HepG2 (cell line): ENCODE measurements around the gene AKAP8L. TPM values are rescaled to one million over a fixed set of nuclear protein-coding genes. Genes with fewer than 3 reads are reported as not detected.

Experiments used
- CEBPB ChIP-seq: IDR thresholded peaks from 2 replicates; pipeline ENCODE4 v1.6.1; 2011; ENCODE audit warnings: low read depth, low read length, improper control_type of control experiment, borderline replicate concordance
- DDIT3 ChIP-seq: sonication (generic); formaldehyde crosslinking; IDR thresholded peaks from 2 replicates; pipeline ENCODE4 v1.4.0; 2020; ENCODE audit warnings: mild to moderate bottlenecking, missing genetic modification reagents
- DR1 ChIP-seq: sonication (generic); formaldehyde crosslinking; IDR thresholded peaks from 2 replicates; pipeline ENCODE4 v1.8.0; 2021; ENCODE audit warnings: mild to moderate bottlenecking, missing genetic modification reagents, inconsistent platforms
- DZIP1 ChIP-seq: sonication (generic); formaldehyde crosslinking; IDR thresholded peaks from 2 replicates; pipeline ENCODE4 v1.5.0; 2020; ENCODE audit warnings: mild to moderate bottlenecking, missing genetic modification reagents
- FOXJ3 ChIP-seq: sonication (generic); formaldehyde crosslinking; IDR thresholded peaks from 2 replicates; pipeline ENCODE4 v1.4.0; 2020; ENCODE audit warnings: missing genetic modification reagents, mild to moderate bottlenecking, borderline replicate concordance
- GATAD1 ChIP-seq: IDR thresholded peaks from 2 replicates; pipeline ENCODE4 v1.6.1; 2016; ENCODE audit warnings: missing genetic modification reagents, missing compliant biosample characterization
- KDM6A ChIP-seq: IDR thresholded peaks from 2 replicates; pipeline ENCODE4 v1.6.1; 2016; ENCODE audit warnings: low read depth
- KMT2B ChIP-seq: IDR thresholded peaks from 2 replicates; pipeline ENCODE4 v1.6.1; 2016; ENCODE audit warnings: missing genetic modification reagents, missing compliant biosample characterization
- MTERF4 ChIP-seq: sonication (generic); formaldehyde crosslinking; IDR thresholded peaks from 2 replicates; pipeline ENCODE4 v1.8.0; 2023; ENCODE audit warnings: mild to moderate bottlenecking, missing genetic modification reagents
- PBX2 ChIP-seq: IDR thresholded peaks from 2 replicates; pipeline ENCODE4 v1.6.1; 2016; ENCODE audit warnings: control low read depth
- POLR2AphosphoS5 ChIP-seq: IDR thresholded peaks from 2 replicates; pipeline ENCODE4 v1.6.1; 2012; ENCODE audit warnings: low read depth, low read length
- RXRB ChIP-seq: IDR thresholded peaks from 2 replicates; pipeline ENCODE4 v1.6.1; 2016; ENCODE audit warnings: borderline replicate concordance, missing genetic modification reagents, missing compliant biosample characterization
- SALL2 ChIP-seq: sonication (generic); formaldehyde crosslinking; IDR thresholded peaks from 2 replicates; pipeline ENCODE4 v1.8.1; 2023; ENCODE audit warnings: mild to moderate bottlenecking, missing genetic modification reagents, inconsistent platforms
- SMAD3 ChIP-seq: sonication (generic); formaldehyde crosslinking; IDR thresholded peaks from 2 replicates; pipeline ENCODE4 v1.4.0; 2020; ENCODE audit warnings: missing genetic modification reagents
- SNAPC2 ChIP-seq: sonication (generic); formaldehyde crosslinking; IDR thresholded peaks from 2 replicates; pipeline ENCODE4 v1.8.1; 2022; ENCODE audit warnings: mild to moderate bottlenecking, missing genetic modification reagents
- SNRNP70 ChIP-seq: fragments of 200-400 bp; formaldehyde crosslinking; IDR thresholded peaks from 2 replicates; pipeline ENCODE4 v1.6.1; 2017; ENCODE audit warnings: mild to moderate bottlenecking, low read depth, low read length, moderate library complexity
- SSRP1 ChIP-seq: IDR thresholded peaks from 2 replicates; pipeline ENCODE4 v1.6.1; 2016; ENCODE audit warnings: control low read depth
- ZBTB42 ChIP-seq: sonication (generic); formaldehyde crosslinking; IDR thresholded peaks from 2 replicates; pipeline ENCODE4 v1.5.0; 2020; ENCODE audit warnings: mild to moderate bottlenecking, missing genetic modification reagents
- ZNF34 ChIP-seq: sonication (generic); formaldehyde crosslinking; IDR thresholded peaks from 2 replicates; pipeline ENCODE4 v1.4.0; 2020; ENCODE audit warnings: mild to moderate bottlenecking, missing genetic modification reagents, borderline replicate concordance
- ZNF549 ChIP-seq: sonication (generic); formaldehyde crosslinking; IDR thresholded peaks from 2 replicates; pipeline ENCODE4 v1.5.0; 2020; ENCODE audit warnings: missing genetic modification reagents
- ZNF569 ChIP-seq: sonication (generic); formaldehyde crosslinking; IDR thresholded peaks from 2 replicates; pipeline ENCODE4 v1.5.0; 2020; ENCODE audit warnings: mild to moderate bottlenecking, missing genetic modification reagents, moderate library complexity, borderline replicate concordance
- ZNF607 ChIP-seq: sonication (generic); formaldehyde crosslinking; IDR thresholded peaks from 2 replicates; pipeline ENCODE4 v1.5.1; 2020; ENCODE audit warnings: missing genetic modification reagents, mild to moderate bottlenecking, borderline replicate concordance
- ZNF616 ChIP-seq: sonication (generic); formaldehyde crosslinking; IDR thresholded peaks from 2 replicates; pipeline ENCODE4 v1.5.0; 2020; ENCODE audit warnings: low read depth, mild to moderate bottlenecking, missing genetic modification reagents
- ZNF724P ChIP-seq: sonication (generic); formaldehyde crosslinking; IDR thresholded peaks from 2 replicates; pipeline ENCODE4 v1.8.0; 2022; ENCODE audit warnings: missing genetic modification reagents, borderline replicate concordance
- ZNF776 ChIP-seq: sonication (generic); formaldehyde crosslinking; IDR thresholded peaks from 2 replicates; pipeline ENCODE4 v1.4.0; 2020; ENCODE audit warnings: mild to moderate bottlenecking, missing genetic modification reagents
- ZNF878 ChIP-seq: sonication (generic); formaldehyde crosslinking; IDR thresholded peaks from 2 replicates; pipeline ENCODE4 v1.8.1; 2023; ENCODE audit warnings: mild to moderate bottlenecking, missing genetic modification reagents, moderate library complexity
- polyA plus RNA-seq, 8 experiments: library from polyadenylated mRNA; depleted of rRNA in 3 of 8; stranded (reverse) in 7 of 8; unstranded in 1 of 8; fragments of >200 nt; fragmentation: Illumina TruSeq in 4 of 8; extraction: Trizol in 4 of 8; gene quantifications; 2 replicates each; pipeline versions ENCODE4 v1.2.1 to v1.2.3, GENCODE V29; 2011 to 2016; ENCODE audit warnings: low read depth in 4 of 8, missing spikeins in 1 of 8, mixed read lengths in 1 of 8; ENCODE audit not compliant: insufficient read depth in 1 of 8
- total RNA-seq, 5 experiments: library from RNA; depleted of rRNA; stranded (reverse); fragments of >200 nt; fragmentation: Illumina TruSeq; extraction: Trizol; gene quantifications; 2 replicates each; pipeline ENCODE4 v1.2.3, GENCODE V29; 2016; ENCODE audit warnings: low read depth in 1 of 5

The AKAP8L gene
- total and polyA plus RNA-seq, 2 of the 13 experiments (the other 11 are each of a cell fraction or from before 2014, with no cell fraction given), result 48.2 to 49.6 TPM

GRCh38 chr19:15418579-15419412 lies at the start of gene AKAP8L (continued):
- TF ChIP-seq MTERF4 (CRISPR knock-in tag) (no peak), DZIP1 (CRISPR knock-in tag) (no peak; the same call in 1 of the 2 replicates), DDIT3 (CRISPR knock-in tag) (no peak), ZNF878 (0 out of 2 replicates have a peak, but pooled peaks have one; percentile 39), ZNF34 (CRISPR knock-in tag) (peak; percentile 25; the same call in 1 of the 2 replicates), ZNF724P (no peak), KDM6A (no peak), SNAPC2 (CRISPR knock-in tag) (no peak), POLR2AphosphoS5 (peak; percentile 80), DR1 (CRISPR knock-in tag) (no peak; the same call in 1 of the 2 replicates), KMT2B (CRISPR knock-in tag) (0 out of 2 replicates have a peak, but pooled peaks have one; percentile 37), ZNF776 (CRISPR knock-in tag) (peak; percentile 79; the same call in 1 of the 2 replicates), ZNF569 (no peak), SALL2 (CRISPR knock-in tag) (peak; percentile 88; the same call in 1 of the 2 replicates), GATAD1 (CRISPR knock-in tag) (peak; percentile 78), FOXJ3 (0 out of 2 replicates have a peak, but pooled peaks have one; percentile 20), SMAD3 (CRISPR knock-in tag) (no peak), ZNF616 (CRISPR knock-in tag) (peak; percentile 56; the same call in 1 of the 2 replicates), RXRB (CRISPR knock-in tag) (peak; percentile 58; the same call in 1 of the 2 replicates), CEBPB (no peak), ZBTB42 (CRISPR knock-in tag) (peak; percentile 54; the same call in 1 of the 2 replicates), SNRNP70 (no peak), ZNF607 (CRISPR knock-in tag) (no peak; the same call in none of the 2 replicates), ZNF549 (peak; percentile 81), SSRP1 (CRISPR knock-in tag) (no peak; the same call in 1 of the 2 replicates), PBX2 (CRISPR knock-in tag) (peak; percentile 99)
